ENCODE results near the gene TLCD4. TPM values are rescaled to one million over a fixed set of nuclear protein-coding genes. Genes with fewer than 3 reads are reported as not detected.

Gene TLCD4
- total and polyA plus RNA-seq, 2 of the 13 experiments (the other 11 are each of a cell fraction or from before 2014, with no cell fraction given): 4.7 to 14.5 TPM

GRCh38 chr1:95122151-95122697 lies 5.1 kb downstream of the TLCD4 start (continued):
- peak; percentile 51; the same call in 1 of the 2 replicates for TF ChIP-seq JUN (CRISPR knock-in tag; IDR thresholded peaks at IDR 0.05)
- no peak for TF ChIP-seq CENPT (CRISPR knock-in tag; IDR thresholded peaks at IDR 0.05; ENCODE audit: low read depth)
- peak; percentile 63; the same call in 2 of the 3 replicates for TF ChIP-seq MXI1 (IDR thresholded peaks at IDR 0.05; ENCODE audit: borderline replicate concordance, low read depth, low read length)
- peak; percentile 40; the same call in 1 of the 2 replicates for TF ChIP-seq HOXA5 (CRISPR knock-in tag; IDR thresholded peaks at IDR 0.05)
- TF ChIP-seq TRAFD1 (CRISPR knock-in tag; IDR thresholded peaks at IDR 0.05; ENCODE audit: borderline replicate concordance): no peak; the same call in 1 of the 2 replicates
- 0 out of 2 replicates have a peak, but pooled peaks have one; percentile 39 for TF ChIP-seq KDM4B (CRISPR knock-in tag; IDR thresholded peaks at IDR 0.05)
- TF ChIP-seq ZBTB37 (CRISPR knock-in tag; IDR thresholded peaks at IDR 0.05): peak; percentile 55; the same call in 1 of the 2 replicates
- TF ChIP-seq ZNF207 (IDR thresholded peaks at IDR 0.05; ENCODE audit: borderline replicate concordance): no peak
- no peak for TF ChIP-seq ZNF143 (CRISPR knock-in tag; IDR thresholded peaks at IDR 0.05)
- peak; percentile 91 for TF ChIP-seq CREM (IDR thresholded peaks at IDR 0.05)
- TF ChIP-seq CREM (CRISPR knock-in tag; IDR thresholded peaks at IDR 0.05): no peak
- TF ChIP-seq CEBPG (CRISPR knock-in tag; IDR thresholded peaks at IDR 0.05): peak; percentile 76
- TF ChIP-seq ATF5 (CRISPR knock-in tag; IDR thresholded peaks at IDR 0.05; ENCODE audit: low read depth): no peak
- TF ChIP-seq NCOA2 (CRISPR knock-in tag; IDR thresholded peaks at IDR 0.05): peak; percentile 94
- no peak for TF ChIP-seq HOXA9 (CRISPR knock-in tag; IDR thresholded peaks at IDR 0.05; ENCODE audit: borderline replicate concordance)
- peak; percentile 93 for TF ChIP-seq SIX1 (CRISPR knock-in tag; IDR thresholded peaks at IDR 0.05; ENCODE audit: borderline replicate concordance)
- TF ChIP-seq ZNF644 (CRISPR knock-in tag; IDR thresholded peaks at IDR 0.05; ENCODE audit: low read depth): peak; percentile 72; the same call in 1 of the 2 replicates
- peak; percentile 90 for TF ChIP-seq ARNTL (CRISPR knock-in tag; IDR thresholded peaks at IDR 0.05)
- TF ChIP-seq KDM5A (IDR thresholded peaks at IDR 0.05; ENCODE audit: borderline replicate concordance, low read length): no peak
- no peak; the same call in 1 of the 2 replicates for TF ChIP-seq ATF7-NPFF (CRISPR knock-in tag; IDR thresholded peaks at IDR 0.05; ENCODE audit: low read depth)
- TF ChIP-seq SRF (IDR thresholded peaks at IDR 0.05; ENCODE audit: low read depth, low read length): no peak
- TF ChIP-seq IKZF5 (CRISPR knock-in tag; IDR thresholded peaks at IDR 0.05): peak; percentile 98
- no peak for TF ChIP-seq ZUFSP (CRISPR knock-in tag; IDR thresholded peaks at IDR 0.05; ENCODE audit: borderline replicate concordance)
